Esophagus squamous epithelium (tissue), 5 donors: Measurements from ENCODE around the gene CDH19. TPM values are rescaled to one million over a fixed set of nuclear protein-coding genes. Genes with fewer than 3 reads are reported as not detected.

Experiments used
- DNase-seq: peaks from one replicate; lab custom pipeline; 2025; lab: John Stamatoyannopoulos, UW
- H3K27ac ChIP-seq, 4 donors: fragments of 200-600 bp; sonication (generic); one replicate each; pipeline ENCODE4 v1.5.1; 2016 to 2019; ENCODE audit warnings: mild to moderate bottlenecking in 1 of 4
- H3K27me3 ChIP-seq, 4 donors: fragments of 200-600 bp; sonication (generic); 1 replicate in 3 of 4; 2 replicates in 1 of 4; pipeline versions ENCODE4 v1.5.1 to v1.6.0; 2017 to 2021; ENCODE audit warnings: antibody characterized with exemption in 1 of 4
- H3K36me3 ChIP-seq, 3 donors: fragments of 200-600 bp; sonication (generic); one replicate each; pipeline ENCODE4 v1.5.1; 2016 to 2019
- H3K4me1 ChIP-seq, 3 donors: fragments of 200-600 bp; sonication (generic); one replicate each; pipeline ENCODE4 v1.5.1; 2017 to 2019
- H3K4me3 ChIP-seq, 4 donors: fragments of 200-600 bp; sonication (generic); 1 replicate in 3 of 4; 2 replicates in 1 of 4; pipeline ENCODE4 v1.5.1; 2016 to 2019; ENCODE audit warnings: mild to moderate bottlenecking in 2 of 4, moderate library complexity in 1 of 4
- H3K9me3 ChIP-seq, 3 donors: fragments of 200-600 bp; sonication (generic); one replicate each; pipeline ENCODE4 v1.5.1; 2016 to 2019
- POLR2A ChIP-seq, 4 donors: fragments of 450-650 bp; IDR thresholded peaks; one replicate each; pipeline ENCODE4 v1.6.1; 2017; ENCODE audit warnings: antibody characterized with exemption in 4 of 4, mild to moderate bottlenecking in 4 of 4, moderate library complexity in 3 of 4
- WGBS, 2 donors: methylation state at CpG; one replicate each; pipeline ENCODE4 v1.1.5; 2018; 5-methylcytosine and 5-hydroxymethylcytosine counted together
- intact Hi-C: fragments of 100-400 bp; cut with DNase I; formaldehyde crosslinking; loops from one replicate; pipeline ENCODE4 v1.15.0; 2022
- total RNA-seq, 4 donors: library from RNA; depleted of rRNA; stranded (reverse); fragments of >200 nt; gene quantifications; one replicate each; pipeline ENCODE4 v1.1.0, GENCODE V29; 2016
- TF ChIP-seq, protein P1 (sequence below), 6 experiments: fragments of 450-650 bp in 4 of 6; fragments of 200-600 bp in 2 of 6; sonication (generic) in 2 of 6; IDR thresholded peaks; one replicate each; pipeline ENCODE4 v1.5.1; 2016 to 2019; ENCODE audit warnings: antibody characterized with exemption in 6 of 6, mild to moderate bottlenecking in 4 of 6, moderate library complexity in 4 of 6
- donor health status: DM: yes; HTN: yes; CAD: no.

CDH19 gene
- total RNA-seq, 4 donors from 2014 or later = 0.38 to 3.6 (median 1.9) TPM

DNA sequence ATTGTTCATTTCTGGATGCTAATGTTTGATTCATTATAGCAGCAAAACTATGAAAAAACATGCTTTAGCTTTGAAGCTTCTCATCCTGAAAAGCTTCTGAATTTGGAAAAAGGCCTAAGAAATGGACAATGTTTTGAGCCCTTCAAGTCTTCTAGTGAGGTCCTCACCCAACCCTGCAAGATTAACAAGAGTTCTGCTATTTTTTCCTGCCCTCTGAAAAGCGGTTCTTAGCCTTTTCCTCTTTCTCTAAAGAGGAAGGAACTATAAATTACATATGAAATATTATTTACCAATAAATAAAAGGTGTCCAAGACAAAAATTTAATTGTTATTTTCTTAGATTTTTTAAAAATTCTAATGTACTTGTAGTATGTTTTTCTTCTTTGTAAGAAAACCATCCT lies 19.9 kb upstream of the CDH19 start:
- no peaks in the 10 kb centered on the region for H3K36me3 ChIP-seq
- 38 to 76% methylated on average over 1 of the region's 1 CpG for WGBS, 2 donors
- no peaks in the 10 kb centered on the region for H3K27me3 ChIP-seq
- no peak overlapping the region for H3K4me3 ChIP-seq
- peaks cover 0 to 5% (median 0%) of the 10 kb centered on the region in 3 donors for H3K9me3 ChIP-seq
- H3K4me1 ChIP-seq = no peaks in the 10 kb centered on the region
- intact Hi-C loops = no loop called here
- no peak overlapping the region for H3K27ac ChIP-seq
- DNase-seq = no peak
- no peak for TF ChIP-seq POLR2A (IDR thresholded peaks at IDR 0.05)
- TF ChIP-seq, protein P1, sequence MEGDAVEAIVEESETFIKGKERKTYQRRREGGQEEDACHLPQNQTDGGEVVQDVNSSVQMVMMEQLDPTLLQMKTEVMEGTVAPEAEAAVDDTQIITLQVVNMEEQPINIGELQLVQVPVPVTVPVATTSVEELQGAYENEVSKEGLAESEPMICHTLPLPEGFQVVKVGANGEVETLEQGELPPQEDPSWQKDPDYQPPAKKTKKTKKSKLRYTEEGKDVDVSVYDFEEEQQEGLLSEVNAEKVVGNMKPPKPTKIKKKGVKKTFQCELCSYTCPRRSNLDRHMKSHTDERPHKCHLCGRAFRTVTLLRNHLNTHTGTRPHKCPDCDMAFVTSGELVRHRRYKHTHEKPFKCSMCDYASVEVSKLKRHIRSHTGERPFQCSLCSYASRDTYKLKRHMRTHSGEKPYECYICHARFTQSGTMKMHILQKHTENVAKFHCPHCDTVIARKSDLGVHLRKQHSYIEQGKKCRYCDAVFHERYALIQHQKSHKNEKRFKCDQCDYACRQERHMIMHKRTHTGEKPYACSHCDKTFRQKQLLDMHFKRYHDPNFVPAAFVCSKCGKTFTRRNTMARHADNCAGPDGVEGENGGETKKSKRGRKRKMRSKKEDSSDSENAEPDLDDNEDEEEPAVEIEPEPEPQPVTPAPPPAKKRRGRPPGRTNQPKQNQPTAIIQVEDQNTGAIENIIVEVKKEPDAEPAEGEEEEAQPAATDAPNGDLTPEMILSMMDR (IDR thresholded peaks at IDR 0.05) = no peak

DNA sequence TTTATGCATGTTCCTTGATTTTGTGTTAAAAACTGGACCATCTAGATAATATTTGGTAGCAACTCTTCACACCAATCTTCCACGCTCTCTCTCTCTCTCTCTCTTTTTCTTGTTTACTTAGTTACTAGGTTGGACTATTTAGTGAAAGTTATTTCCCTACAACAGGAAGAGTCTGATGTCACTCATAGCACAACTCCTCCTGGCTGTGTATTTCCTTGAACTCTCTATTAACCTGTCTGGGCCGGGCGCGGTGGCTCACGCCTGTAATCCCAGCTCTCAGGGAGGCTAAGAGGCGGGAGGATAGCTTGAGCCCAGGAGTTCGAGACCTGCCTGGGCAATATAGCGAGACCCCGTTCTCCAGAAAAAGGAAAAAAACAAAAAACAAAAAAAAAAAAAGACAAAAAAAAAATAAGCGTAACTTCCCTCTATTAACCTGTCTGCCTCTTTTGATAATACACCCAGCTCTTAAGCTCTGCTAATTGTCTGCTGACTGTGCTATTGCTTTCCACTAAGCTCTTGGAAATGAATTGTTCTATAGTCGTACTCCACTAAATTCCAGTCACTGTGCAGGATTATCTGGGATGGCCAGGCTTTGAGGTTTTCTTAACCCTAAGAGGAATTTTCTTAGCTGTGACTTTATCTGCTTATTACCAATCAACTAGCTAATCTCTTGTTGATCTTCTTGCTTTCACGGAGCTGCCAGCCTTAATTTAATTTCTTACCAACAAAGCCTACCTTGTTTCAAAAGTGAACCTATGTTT lies 18.1 kb upstream of the CDH19 start:
- Histone ChIP-seq H3K4me1 (no peaks in the 10 kb centered on the region), H3K36me3 (no peaks in the 10 kb centered on the region), H3K9me3 (peaks cover 0 to 3% (median 0%) of the 10 kb centered on the region in 3 donors), H3K4me3 (no peak overlapping the region), H3K27me3 (no peaks in the 10 kb centered on the region), H3K27ac (no peak overlapping the region)
- no peak for DNase-seq
- intact Hi-C loops = no loop called here
- TF ChIP-seq, protein P1 (IDR thresholded peaks at IDR 0.05) = no peak
- TF ChIP-seq POLR2A (IDR thresholded peaks at IDR 0.05) = no peak
- WGBS, 2 donors = 85 to 91% methylated on average over 6 to 12 of the region's 12 CpGs

DNA sequence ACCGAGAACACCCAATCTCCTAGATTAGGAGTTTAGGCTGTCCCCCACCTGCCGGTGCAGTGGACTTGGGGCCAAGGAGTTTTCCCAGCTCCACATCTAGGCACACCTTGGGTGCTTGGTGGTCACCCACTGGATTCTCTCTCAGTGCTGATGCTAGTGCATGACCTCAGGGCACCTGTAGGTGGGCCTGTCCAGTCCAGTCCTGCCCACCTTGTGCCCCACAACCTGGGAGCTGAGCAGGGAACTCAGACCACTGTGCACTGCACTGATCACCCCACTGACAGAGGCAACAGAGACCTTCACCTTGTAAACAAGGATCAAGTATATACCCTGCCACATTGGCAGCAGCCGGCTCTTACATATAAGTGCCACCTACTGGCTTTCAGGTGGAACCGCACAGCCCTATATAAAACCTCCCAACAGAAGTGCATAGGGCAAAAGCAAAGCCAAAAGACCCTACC lies 12.7 kb upstream of the CDH19 start:
- H3K27ac ChIP-seq = no peak overlapping the region
- DNase-seq = no peak
- no peaks in the 10 kb centered on the region for H3K4me1 ChIP-seq
- WGBS, 2 donors = 17 to 100% methylated on average over 1 of the region's 4 CpGs
- no peaks in the 10 kb centered on the region for H3K27me3 ChIP-seq
- TF ChIP-seq POLR2A (IDR thresholded peaks at IDR 0.05) = no peak
- TF ChIP-seq, protein P1 (IDR thresholded peaks at IDR 0.05) = peak in 1 of 6 experiments; percentile 10
- no peaks in the 10 kb centered on the region for H3K36me3 ChIP-seq
- peaks cover 0 to 3% (median 0%) of the 10 kb centered on the region in 3 donors for H3K9me3 ChIP-seq
- intact Hi-C loops = no loop called here
- H3K4me3 ChIP-seq = no peak overlapping the region

DNA sequence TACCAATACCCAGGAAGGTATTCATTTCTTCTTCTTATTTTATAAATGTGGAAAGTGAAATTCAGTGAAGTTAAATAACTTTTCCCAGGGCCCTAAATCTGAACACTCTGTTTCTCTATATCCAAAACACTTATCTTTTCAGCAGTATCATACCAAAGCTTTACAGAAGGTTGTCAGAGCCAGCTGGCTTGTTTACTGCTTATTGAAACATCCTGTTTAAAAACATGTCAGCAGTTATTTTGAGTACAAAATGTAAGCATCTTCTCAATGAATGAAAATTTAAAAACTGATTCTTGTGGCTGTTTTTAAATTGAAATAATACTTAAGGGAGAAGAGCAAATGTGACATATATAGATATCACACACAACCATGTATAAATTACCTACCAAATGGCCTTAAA lies 11.3 kb upstream of the CDH19 start:
- no peak for TF ChIP-seq POLR2A (IDR thresholded peaks at IDR 0.05)
- TF ChIP-seq, protein P1 (IDR thresholded peaks at IDR 0.05) = no peak
- intact Hi-C loops = no loop called here
- DNase-seq = no peak

DNA sequence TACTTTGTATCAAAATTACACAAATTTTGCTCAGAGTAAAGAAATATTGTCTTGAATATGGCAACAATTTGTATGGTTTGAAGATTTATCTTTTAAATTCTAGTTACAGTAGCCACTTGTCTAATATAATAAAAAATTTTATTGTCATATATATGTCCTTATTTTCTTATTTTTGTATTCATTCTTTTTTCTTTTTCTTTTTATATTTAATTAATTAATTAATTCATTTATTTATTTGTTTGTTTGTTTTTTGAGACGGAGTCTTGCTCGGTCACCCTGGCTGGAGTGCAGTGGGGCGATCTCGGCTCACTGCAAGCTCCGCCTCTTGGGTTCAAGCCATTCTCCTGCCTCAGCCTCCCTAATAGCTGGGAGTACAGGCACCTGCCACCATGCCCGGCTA lies 3.7 kb upstream of the CDH19 start:
- DNase-seq = no peak
- no peaks in the 10 kb centered on the region for H3K4me1 ChIP-seq
- intact Hi-C loops = no loop called here
- H3K27ac ChIP-seq = no peak overlapping the region
- no peaks in the 10 kb centered on the region for H3K27me3 ChIP-seq
- 78 to 91% methylated on average over 6 of the region's 6 CpGs for WGBS, 2 donors
- TF ChIP-seq, protein P1 (IDR thresholded peaks at IDR 0.05) = no peak
- no peak for TF ChIP-seq POLR2A (IDR thresholded peaks at IDR 0.05)
- no peaks in the 10 kb centered on the region for H3K9me3 ChIP-seq
- no peak overlapping the region for H3K4me3 ChIP-seq
- H3K36me3 ChIP-seq = no peaks in the 10 kb centered on the region

More for the DNA sequence above, 11.3 kb upstream of the CDH19 start:
- Histone ChIP-seq H3K4me3 (no peak overlapping the region), H3K27ac (no peak overlapping the region), H3K9me3 (no peaks in the 10 kb centered on the region), H3K4me1 (no peaks in the 10 kb centered on the region), H3K36me3 (no peaks in the 10 kb centered on the region), H3K27me3 (no peaks in the 10 kb centered on the region)
